WI38 (cell line): Measurements from ENCODE around the gene MAGI1.
"Not testable (repeated sequence)": the region's sequence is repeated elsewhere in the genome, so short reads cannot be mapped to it uniquely, and the experiment has no call there.

Experiments used
- H3K4me3 ChIP-seq: 2 replicates; pipeline ENCODE4 v1.5.1; 2011; ENCODE audit warnings: low read depth, mild to moderate bottlenecking, control low read depth, low read length
- TF ChIP-seq, protein P1 (sequence below): IDR thresholded peaks from 2 replicates; pipeline ENCODE4 v1.5.1; 2012; ENCODE audit warnings: low read depth, mild to moderate bottlenecking, control low read depth, low read length

Gene MAGI1

DNA sequence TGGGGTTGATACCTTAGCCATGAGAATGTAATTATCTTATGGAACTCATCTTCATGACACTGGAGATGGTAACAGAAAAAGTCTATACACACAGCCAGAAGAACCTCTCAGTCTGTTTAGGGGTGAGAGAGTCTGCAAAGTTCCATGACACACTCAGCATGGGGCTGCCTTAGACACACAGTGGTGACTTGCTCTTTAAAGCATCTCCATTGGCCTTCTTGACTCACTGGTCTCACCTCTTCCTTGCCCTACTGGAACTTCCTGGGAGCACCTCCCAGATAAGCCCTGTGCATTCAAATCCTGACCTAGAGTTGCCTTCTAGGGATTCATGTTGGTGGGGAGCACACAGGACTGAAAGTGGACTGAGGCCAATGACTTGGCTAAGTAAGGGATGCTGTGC, 9.3 kb downstream of the MAGI1 start:
- no peak overlapping the region for H3K4me3 ChIP-seq
- TF ChIP-seq, protein P1, sequence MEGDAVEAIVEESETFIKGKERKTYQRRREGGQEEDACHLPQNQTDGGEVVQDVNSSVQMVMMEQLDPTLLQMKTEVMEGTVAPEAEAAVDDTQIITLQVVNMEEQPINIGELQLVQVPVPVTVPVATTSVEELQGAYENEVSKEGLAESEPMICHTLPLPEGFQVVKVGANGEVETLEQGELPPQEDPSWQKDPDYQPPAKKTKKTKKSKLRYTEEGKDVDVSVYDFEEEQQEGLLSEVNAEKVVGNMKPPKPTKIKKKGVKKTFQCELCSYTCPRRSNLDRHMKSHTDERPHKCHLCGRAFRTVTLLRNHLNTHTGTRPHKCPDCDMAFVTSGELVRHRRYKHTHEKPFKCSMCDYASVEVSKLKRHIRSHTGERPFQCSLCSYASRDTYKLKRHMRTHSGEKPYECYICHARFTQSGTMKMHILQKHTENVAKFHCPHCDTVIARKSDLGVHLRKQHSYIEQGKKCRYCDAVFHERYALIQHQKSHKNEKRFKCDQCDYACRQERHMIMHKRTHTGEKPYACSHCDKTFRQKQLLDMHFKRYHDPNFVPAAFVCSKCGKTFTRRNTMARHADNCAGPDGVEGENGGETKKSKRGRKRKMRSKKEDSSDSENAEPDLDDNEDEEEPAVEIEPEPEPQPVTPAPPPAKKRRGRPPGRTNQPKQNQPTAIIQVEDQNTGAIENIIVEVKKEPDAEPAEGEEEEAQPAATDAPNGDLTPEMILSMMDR = no peak

DNA sequence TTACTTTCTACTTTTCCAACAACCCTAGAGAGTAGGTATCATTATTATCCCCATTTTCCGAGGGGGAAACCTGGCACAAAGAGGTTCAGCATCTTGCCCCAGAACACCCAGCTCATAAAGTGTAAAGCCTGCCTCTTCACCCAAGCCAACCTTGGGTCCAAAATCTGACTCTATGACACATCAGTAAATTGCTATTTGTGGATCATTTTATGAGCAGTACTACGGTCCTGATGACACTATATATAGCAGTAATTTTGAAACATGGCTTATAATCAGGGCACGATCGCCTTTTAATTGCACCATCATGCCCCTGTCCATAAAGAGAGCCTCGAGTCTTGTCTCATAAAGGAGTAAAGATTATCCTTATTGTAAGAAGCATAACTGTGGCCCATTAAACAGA, 9.7 kb downstream of the MAGI1 start:
- TF ChIP-seq, protein P1 = no peak
- H3K4me3 ChIP-seq = no peak overlapping the region

DNA sequence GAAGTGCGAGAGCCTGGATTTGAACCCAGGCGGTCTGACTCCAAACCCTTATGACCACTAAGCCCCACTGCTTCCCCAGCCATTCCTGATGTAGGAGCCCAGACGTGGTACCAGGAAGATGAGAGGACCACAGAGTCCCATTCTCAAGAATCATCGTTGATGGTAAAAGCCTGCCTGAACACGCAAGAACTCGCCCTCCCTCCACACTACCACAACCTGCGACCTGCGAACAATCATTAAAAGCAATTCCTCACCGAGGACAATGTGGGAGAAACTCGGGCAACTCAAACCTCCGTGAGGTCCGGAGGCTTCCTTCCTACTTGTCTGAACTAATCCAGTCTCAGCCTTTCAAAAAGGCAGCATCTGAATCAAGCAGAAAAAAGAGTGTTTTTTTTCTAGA, 10.3 kb downstream of the MAGI1 start:
- no peak overlapping the region for H3K4me3 ChIP-seq
- TF ChIP-seq, protein P1 = no peak

DNA sequence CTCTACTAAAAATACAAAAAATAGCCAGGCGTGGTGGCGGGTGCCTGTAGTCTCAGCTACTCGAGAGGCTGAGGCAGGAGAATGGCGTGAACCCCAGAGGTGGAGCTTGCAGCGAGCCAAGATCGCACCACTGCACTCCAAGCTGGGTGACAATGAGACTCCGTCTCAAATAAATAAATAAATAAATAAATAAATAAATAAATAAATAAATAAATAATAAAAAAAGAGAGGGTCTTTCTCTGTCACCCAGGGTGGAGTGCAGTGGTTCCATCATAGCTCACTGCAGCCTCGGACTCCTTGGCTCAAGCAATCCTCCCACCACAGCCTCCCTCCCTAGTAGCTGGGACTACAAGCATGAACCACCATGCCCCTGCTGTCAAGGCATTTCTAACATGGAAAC, 11.6 kb downstream of the MAGI1 start:
- H3K4me3 ChIP-seq = not testable (repeated sequence)

DNA sequence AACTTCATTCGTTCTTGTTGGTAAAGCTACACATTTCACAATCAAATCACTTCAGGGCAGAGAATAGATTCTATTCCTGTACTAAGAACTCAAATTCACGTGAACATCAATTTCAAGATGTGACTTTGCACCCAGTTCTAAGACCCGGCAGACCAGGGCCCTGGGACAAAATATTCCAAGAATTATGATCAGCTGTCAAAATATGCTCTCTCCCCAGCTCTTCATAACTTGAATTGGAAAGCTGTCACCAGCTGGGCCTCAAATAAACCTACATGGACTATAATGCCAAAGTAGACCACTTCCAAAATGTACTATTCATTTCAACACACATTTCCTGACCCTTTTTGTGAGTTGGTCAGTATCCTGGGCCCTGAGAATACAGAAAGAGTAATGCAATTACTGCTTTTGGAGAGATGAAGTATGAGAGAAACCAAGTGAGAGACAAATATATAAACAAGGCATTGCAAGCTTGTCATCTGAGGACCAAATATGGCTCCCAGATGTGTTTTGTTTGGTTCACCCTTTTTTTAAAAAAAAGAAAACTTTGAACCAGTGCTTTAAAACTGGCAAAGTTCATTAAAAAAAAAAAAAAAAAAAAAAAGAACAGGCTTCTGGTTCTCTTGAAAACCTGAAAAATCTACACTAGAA, 14.9 kb downstream of the MAGI1 start:
- TF ChIP-seq, protein P1 = no peak
- H3K4me3 ChIP-seq = no peak overlapping the region

DNA sequence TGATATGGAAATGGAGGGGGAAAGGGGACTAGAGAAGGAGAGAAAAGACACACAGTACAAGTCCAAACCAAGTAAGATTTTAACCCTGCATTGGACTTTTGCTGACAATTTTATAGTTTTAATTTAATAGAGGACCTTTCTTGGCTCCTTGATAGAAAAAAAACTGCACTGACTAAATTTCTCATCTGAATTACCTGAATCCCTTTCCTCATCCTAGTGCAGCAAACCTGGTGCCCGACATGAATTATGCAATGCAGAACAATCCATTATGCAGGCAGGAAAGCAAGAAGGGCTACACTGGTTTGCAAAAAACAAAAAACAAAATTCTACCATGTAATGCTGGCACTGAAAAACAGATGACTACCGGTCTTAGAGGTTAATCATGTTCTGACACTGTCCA, 15.5 kb downstream of the MAGI1 start:
- H3K4me3 ChIP-seq = no peak overlapping the region
- TF ChIP-seq, protein P1 = no peak

DNA sequence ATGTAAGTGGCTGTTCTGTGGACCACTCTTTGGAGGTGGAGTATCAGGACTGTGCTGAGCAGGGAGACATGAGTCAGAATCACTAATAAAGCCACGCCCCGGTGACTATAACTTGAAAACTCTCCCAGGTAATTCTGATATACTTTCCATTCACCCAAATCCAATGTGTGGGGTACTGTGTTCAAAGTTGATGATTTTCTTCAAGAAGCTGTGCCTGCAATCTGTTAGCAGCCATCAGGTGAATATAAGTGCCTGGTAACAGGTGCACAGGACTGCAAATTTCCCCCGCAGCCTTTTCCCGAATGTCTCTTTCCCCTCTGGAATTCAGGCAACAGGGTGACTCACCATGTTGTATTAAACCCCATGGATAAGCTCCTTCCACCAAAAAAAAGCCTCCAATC, 17.0 kb downstream of the MAGI1 start:
- TF ChIP-seq, protein P1 = no peak
- no peak overlapping the region for H3K4me3 ChIP-seq

DNA sequence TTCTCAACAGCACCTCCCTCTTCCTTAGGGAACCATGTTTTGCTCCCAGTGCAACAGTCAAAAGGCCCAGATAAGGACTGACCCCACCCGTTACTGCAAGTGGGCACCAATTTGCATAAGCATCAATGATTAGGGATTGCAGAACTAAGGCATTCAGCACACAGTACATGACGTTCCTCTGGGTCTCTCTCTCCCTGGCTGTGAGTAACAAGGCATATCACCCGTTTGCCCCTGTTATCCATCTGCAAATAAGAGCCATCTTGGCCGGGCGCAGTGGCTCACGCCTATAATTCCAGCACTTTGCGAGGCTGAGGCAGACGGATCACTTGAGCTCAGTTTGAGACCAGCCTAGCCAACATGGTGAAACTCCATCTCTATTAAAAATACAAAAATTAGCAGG, 18.8 kb downstream of the MAGI1 start:
- TF ChIP-seq, protein P1 = no peak
- H3K4me3 ChIP-seq = no peak overlapping the region
